IMR-90 (cell line): ENCODE results near the gene ANGPTL4. TPM values are rescaled to one million over a fixed set of nuclear protein-coding genes. Genes with fewer than 3 reads are reported as not detected.

ENCODE experiments used
- ATAC-seq: fragments of 200-7000 bp; cut with Tn5 transposase; 2 replicates; pipeline ENCODE4 v1.9.1; 2020; ENCODE audit warnings: low read depth, mild to moderate bottlenecking, moderate library complexity
- BruUV-seq: library from RNA; stranded (reverse); fragments of 400-500 nt; replicated peaks from 2 replicates; lab custom pipeline; 2021; lab: Mats Ljungman, UMichigan
- CTCF ChIA-PET: fragments of 300-600 bp; formaldehyde crosslinking; extraction: SDS; loops from one replicate; lab custom pipeline; 2021; ENCODE audit warnings: antibody characterized with exemption; lab: Yijun Ruan, JAX
- POLR2A ChIA-PET: fragments of 300-600 bp; sonication (Branson Sonifier 250); formaldehyde crosslinking; loops from one replicate; lab custom pipeline; 2022; ENCODE audit warnings: antibody characterized with exemption; ENCODE audit not compliant: unreplicated experiment; lab: Charles Lee
- DNase-seq: peaks from one replicate; pipeline ENCODE4 v3.0.0; 2013
- H2AFZ ChIP-seq: replicated peaks from 2 replicates; pipeline ENCODE3; 2013; ENCODE audit warnings: low read length, mild to moderate bottlenecking; ENCODE audit not compliant: poor library complexity
- H2AK5ac ChIP-seq: 2 replicates; pipeline ENCODE4 v1.6.1; 2013; ENCODE audit warnings: low read depth, low read length, inconsistent platforms
- H2AK9ac ChIP-seq: replicated peaks from 2 replicates; pipeline ENCODE3; 2013; ENCODE audit warnings: mild to moderate bottlenecking, low read depth, low read length, moderate library complexity; ENCODE audit not compliant: poor library complexity
- H2BK120ac ChIP-seq: 2 replicates; pipeline ENCODE4 v1.6.1; 2013; ENCODE audit warnings: low read depth, low read length, inconsistent platforms
- H2BK15ac ChIP-seq: 3 replicates; pipeline ENCODE4 v1.6.1; 2013; ENCODE audit warnings: low read depth, low read length, inconsistent platforms
- H2BK20ac ChIP-seq: 2 replicates; pipeline ENCODE4 v1.6.1; 2013; ENCODE audit warnings: low read depth, mild to moderate bottlenecking, inconsistent platforms, low read length, moderate library complexity
- H2BK5ac ChIP-seq: 2 replicates; pipeline ENCODE4 v1.6.1; 2013; ENCODE audit warnings: mild to moderate bottlenecking, low read depth, low read length, inconsistent platforms; ENCODE audit not compliant: poor library complexity, severe bottlenecking
- H3K14ac ChIP-seq: replicated peaks from 2 replicates; pipeline ENCODE4 v1.6.1; 2013; ENCODE audit warnings: low read depth, low read length, inconsistent platforms
- H3K18ac ChIP-seq: 2 replicates; pipeline ENCODE4 v1.6.1; 2013; ENCODE audit warnings: low read depth, low read length, control low read depth
- H3K23ac ChIP-seq: 2 replicates; pipeline ENCODE4 v1.6.1; 2013; ENCODE audit warnings: low read depth, low read length, inconsistent platforms
- H3K27ac ChIP-seq: 2 replicates; pipeline ENCODE4 v1.5.1; 2013; ENCODE audit warnings: mild to moderate bottlenecking, control low read depth, low read length; ENCODE audit not compliant: insufficient read depth
- H3K27me3 ChIP-seq: 2 replicates; pipeline ENCODE4 v1.6.1; 2013; ENCODE audit warnings: low read length; ENCODE audit not compliant: control insufficient read depth, insufficient read depth
- H3K36me3 ChIP-seq: 2 replicates; pipeline ENCODE4 v1.6.1; 2013; ENCODE audit warnings: low read length, mixed read lengths; ENCODE audit not compliant: control insufficient read depth, insufficient read depth
- H3K4ac ChIP-seq: 2 replicates; pipeline ENCODE4 v1.6.1; 2013; ENCODE audit warnings: low read depth, low read length, inconsistent platforms
- H3K4me1 ChIP-seq: 2 replicates; pipeline ENCODE4 v1.6.1; 2013; ENCODE audit warnings: low read length, mixed read lengths; ENCODE audit not compliant: control insufficient read depth, insufficient read depth
- H3K4me2 ChIP-seq: 2 replicates; pipeline ENCODE4 v1.6.1; 2013; ENCODE audit warnings: low read depth, mild to moderate bottlenecking, control low read depth, low read length, moderate library complexity
- H3K4me3 ChIP-seq: 2 replicates; pipeline ENCODE4 v1.5.1; 2013; ENCODE audit warnings: low read depth, mild to moderate bottlenecking, control low read depth, low read length, moderate library complexity; ENCODE audit not compliant: insufficient read depth
- H3K56ac ChIP-seq: 2 replicates; pipeline ENCODE4 v1.6.1; 2013; ENCODE audit warnings: low read length, inconsistent platforms; ENCODE audit not compliant: insufficient read depth; ENCODE audit errors: extremely low read depth
- H3K79me1 ChIP-seq, 2 experiments: 2 replicates each; pipeline ENCODE4 v1.6.1; 2013; ENCODE audit warnings: low read length in 2 of 2, inconsistent platforms in 1 of 2, low read depth in 1 of 2
- H3K9ac ChIP-seq: 2 replicates; pipeline ENCODE4 v1.6.1; 2013; ENCODE audit warnings: low read depth, low read length, control low read depth
- H3K9me1 ChIP-seq: 2 replicates; pipeline ENCODE4 v1.6.1; 2013; ENCODE audit warnings: low read length, inconsistent platforms; ENCODE audit not compliant: insufficient read depth
- H3K9me3 ChIP-seq: 2 replicates; pipeline ENCODE4 v1.6.1; 2013; ENCODE audit warnings: low read length; ENCODE audit not compliant: control insufficient read depth, insufficient read depth
- H4K20me1 ChIP-seq: 2 replicates; pipeline ENCODE4 v1.6.1; 2013; ENCODE audit warnings: low read length, inconsistent platforms; ENCODE audit not compliant: insufficient read depth
- H4K5ac ChIP-seq: 2 replicates; pipeline ENCODE4 v1.6.1; 2013; ENCODE audit warnings: mild to moderate bottlenecking, low read depth, low read length, control low read depth
- H4K8ac ChIP-seq, 2 experiments: 2 replicates each; pipeline ENCODE4 v1.6.1; 2013; ENCODE audit warnings: low read depth in 2 of 2, low read length in 2 of 2, control low read depth in 1 of 2, inconsistent platforms in 1 of 2
- H4K91ac ChIP-seq: 2 replicates; pipeline ENCODE4 v1.6.1; 2013; ENCODE audit warnings: low read depth, low read length, inconsistent platforms; ENCODE audit not compliant: insufficient read depth
- BHLHE40 ChIP-seq: fragments of 150-350 bp; IDR thresholded peaks from 2 replicates; pipeline ENCODE4 v1.6.1; 2016; ENCODE audit warnings: mild to moderate bottlenecking, low read depth, low read length
- CEBPB ChIP-seq: IDR thresholded peaks from 2 replicates; pipeline ENCODE4 v1.6.1; 2012; ENCODE audit warnings: low read depth, low read length, improper control_type of control experiment
- CHD1 ChIP-seq: IDR thresholded peaks from 2 replicates; pipeline ENCODE4 v1.6.1; 2012; ENCODE audit warnings: low read depth, low read length, improper control_type of control experiment
- CTCF ChIP-seq: conservative IDR thresholded peaks from 2 replicates; pipeline ENCODE4 v1.5.1; 2012; ENCODE audit warnings: mild to moderate bottlenecking, low read depth, low read length, improper control_type of control experiment
- ELK1 ChIP-seq: fragments of 150-350 bp; IDR thresholded peaks from 2 replicates; pipeline ENCODE4 v1.6.1; 2016; ENCODE audit warnings: low read depth, mild to moderate bottlenecking, low read length, moderate library complexity, borderline replicate concordance
- FOS ChIP-seq: fragments of 150-350 bp; IDR thresholded peaks from 2 replicates; pipeline ENCODE4 v1.6.1; 2016; ENCODE audit warnings: low read depth, low read length
- MAFK ChIP-seq: IDR thresholded peaks from 2 replicates; pipeline ENCODE4 v1.6.1; 2012; ENCODE audit warnings: low read depth, low read length, improper control_type of control experiment
- MAZ ChIP-seq: IDR thresholded peaks from 2 replicates; pipeline ENCODE4 v1.6.1; 2012; ENCODE audit warnings: low read depth, mild to moderate bottlenecking, low read length, improper control_type of control experiment, moderate library complexity, borderline replicate concordance
- MXI1 ChIP-seq: IDR thresholded peaks from 2 replicates; pipeline ENCODE4 v1.6.1; 2012; ENCODE audit warnings: low read depth, mild to moderate bottlenecking, low read length, moderate library complexity, borderline replicate concordance
- NFE2L2 ChIP-seq: fragments of 150-350 bp; IDR thresholded peaks from 2 replicates; pipeline ENCODE4 v1.6.1; 2016; ENCODE audit warnings: low read depth, mild to moderate bottlenecking, low read length
- POLR2A ChIP-seq: IDR thresholded peaks from 2 replicates; pipeline ENCODE4 v1.6.1; 2012; ENCODE audit warnings: mild to moderate bottlenecking, low read depth, low read length
- RAD21 ChIP-seq: IDR thresholded peaks from 2 replicates; pipeline ENCODE4 v1.6.1; 2012; ENCODE audit warnings: low read length, improper control_type of control experiment
- RCOR1 ChIP-seq: IDR thresholded peaks from 2 replicates; pipeline ENCODE4 v1.6.1; 2012; ENCODE audit warnings: mild to moderate bottlenecking, low read length, improper control_type of control experiment; ENCODE audit not compliant: insufficient replicate concordance
- RFX5 ChIP-seq: IDR thresholded peaks from 2 replicates; pipeline ENCODE4 v1.8.0; 2012; ENCODE audit warnings: low read depth, mild to moderate bottlenecking, low read length, moderate library complexity
- SMC3 ChIP-seq: fragments of 150-350 bp; IDR thresholded peaks from 2 replicates; pipeline ENCODE4 v1.6.1; 2016; ENCODE audit warnings: low read depth, mild to moderate bottlenecking, antibody characterized with exemption, low read length, moderate library complexity
- USF2 ChIP-seq: fragments of 150-350 bp; IDR thresholded peaks from 2 replicates; pipeline ENCODE4 v1.6.1; 2017; ENCODE audit warnings: mild to moderate bottlenecking, antibody characterized with exemption, low read length, low read depth
- WGBS, 2 experiments: methylation state at CpG; one replicate each; pipeline versions ENCODE4 v1.1.5 to v1.1.7; 2013; ENCODE audit warnings: missing lambda C conversion rate in 2 of 2; ENCODE audit not compliant: insufficient read length in 1 of 2; ENCODE audit errors: extremely low coverage in 2 of 2; 5-methylcytosine and 5-hydroxymethylcytosine counted together
- dilution Hi-C: fragments of 300-500 bp; cut with HindIII; formaldehyde crosslinking; loops from one replicate; pipeline ENCODE4 v1.14.3; 2018; ENCODE audit warnings: low sequenced_read_pairs; ENCODE audit not compliant: unreplicated experiment
- in situ Hi-C: fragments of 300-500 bp; cut with MboI; formaldehyde crosslinking; loops from 3 replicates; pipeline ENCODE4 v1.14.3; 2019; ENCODE audit warnings: low sequenced_read_pairs, inconsistent platforms, mixed read lengths
- intact Hi-C: fragments of 100-400 bp; cut with micrococcal nuclease; formaldehyde crosslinking; loops from 2 replicates; pipeline ENCODE4 v1.10.0; 2022
- polyA plus RNA-seq, 3 experiments: library from polyadenylated mRNA; depleted of rRNA; stranded (reverse); fragments of >200 nt; gene quantifications; 2 replicates each; pipeline ENCODE4 v1.2.3, GENCODE V29; 2012; ENCODE audit warnings: low replicate concordance in 1 of 3
- total RNA-seq: library from RNA; depleted of rRNA; stranded (reverse); fragments of >200 nt; gene quantifications from 2 replicates; pipeline ENCODE4 v1.2.3, GENCODE V29; 2012

The ANGPTL4 gene
- total and polyA plus RNA-seq, 2 of the 4 experiments (the other 2 are of a cell fraction) = 1.4 to 19.1 TPM

DNA sequence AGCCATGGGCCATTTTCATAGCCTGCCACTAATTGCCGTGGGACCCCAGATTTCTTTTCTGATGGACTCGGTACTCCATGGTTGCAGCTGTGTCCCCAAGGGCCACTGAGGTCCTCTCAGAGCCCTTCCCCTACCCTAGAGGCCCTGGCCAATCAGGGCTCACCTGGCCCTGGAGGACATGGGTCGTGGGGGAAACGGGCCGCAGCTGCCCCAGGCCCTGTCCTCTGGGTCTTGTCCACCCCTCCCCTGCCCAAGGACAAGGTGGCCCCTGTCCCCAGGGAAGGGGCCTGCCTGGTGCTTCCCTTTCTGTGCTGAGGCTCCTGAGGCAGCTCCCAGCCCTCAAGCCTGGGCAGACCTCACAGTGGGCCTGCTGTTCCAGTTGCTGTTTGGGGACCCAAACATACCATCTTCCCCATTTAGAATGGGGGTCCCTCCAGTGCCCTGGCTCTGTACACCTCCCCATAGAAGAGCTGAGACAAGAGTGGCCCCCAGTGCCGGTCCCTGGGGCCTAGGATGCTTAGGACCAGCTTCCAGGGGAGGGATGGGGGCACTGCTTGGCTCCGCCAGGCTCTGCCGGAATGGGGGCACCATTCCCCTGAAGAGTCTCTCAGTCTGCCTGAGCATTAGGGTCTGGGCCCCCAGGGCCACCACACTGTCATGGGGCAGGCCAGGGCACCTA is 29.4 kb downstream of the ANGPTL4 start:
- TF ChIP-seq RCOR1 (no peak), FOS (no peak), CHD1 (no peak), RFX5 (no peak), BHLHE40 (no peak), MAFK (no peak), POLR2A (no peak), MXI1 (no peak), ELK1 (no peak), RAD21 (no peak), CTCF (no peak), USF2 (no peak), NFE2L2 (no peak), SMC3 (no peak), MAZ (no peak), CEBPB (no peak)
- no peaks in the 10 kb centered on the region for H3K9me3 ChIP-seq
- ChIA-PET CTCF (no interaction called here), POLR2A (no interaction called here)
- BruUV-seq = no TSS peak
- H3K4me3 ChIP-seq = no peak overlapping the region
- no peak overlapping the region for H2BK5ac ChIP-seq
- in situ Hi-C loops = no loop called here
- H2BK20ac ChIP-seq = no peak overlapping the region
- H4K8ac ChIP-seq = no peak overlapping the region
- peaks cover 18% of the 10 kb centered on the region for H3K4me1 ChIP-seq
- dilution Hi-C loops = no loop called here
- H3K4me2 ChIP-seq = no peak overlapping the region
- H2BK15ac ChIP-seq = no peak overlapping the region
- peaks cover 71% of the 10 kb centered on the region for H4K20me1 ChIP-seq
- no peak overlapping the region for H3K27ac ChIP-seq
- H3K14ac ChIP-seq = no peak overlapping the region
- DNase-seq (no peak), ATAC-seq (no peak)
- no peak overlapping the region for H4K5ac ChIP-seq
- no peaks in the 10 kb centered on the region for H3K27me3 ChIP-seq
- H3K18ac ChIP-seq = no peak overlapping the region
- no peak overlapping the region for H4K91ac ChIP-seq
- H2BK120ac ChIP-seq = no peak overlapping the region
- H2AFZ ChIP-seq = no peak overlapping the region
- no peak overlapping the region for H2AK5ac ChIP-seq
- H2AK9ac ChIP-seq = no peak overlapping the region
- peaks cover 40 to 77% of the 10 kb centered on the region in 2 experiments for H3K79me1 ChIP-seq
- intact Hi-C loops = no loop called here
- no peak overlapping the region for H3K56ac ChIP-seq
- no peak overlapping the region for H3K4ac ChIP-seq
- WGBS, 2 experiments = 82% methylated on average over 4 of the region's 8 CpGs; no CpG with 5 or more reads in 1 of the 2 experiments
- H3K36me3 ChIP-seq = no peaks in the 10 kb centered on the region
- H3K9ac ChIP-seq = no peak overlapping the region
- no peak overlapping the region for H3K23ac ChIP-seq
- H3K9me1 ChIP-seq = peaks cover 31% of the 10 kb centered on the region
